H1 (cell line): ENCODE measurements around the gene SLC32A1. TPM values are rescaled to one million over a fixed set of nuclear protein-coding genes. Genes with fewer than 3 reads are reported as not detected.
A peak's percentile ranks its signal among the peaks of the same experiment; 100 is the strongest.

Source experiments
- CTCF ChIA-PET: fragments of 300-600 bp; sonication (Branson Sonifier 250); formaldehyde crosslinking; loops from one replicate; lab custom pipeline; 2021; ENCODE audit not compliant: partially characterized antibody; lab: Charles Lee
- POLR2A ChIA-PET: fragments of 300-600 bp; sonication (Branson Sonifier 250); formaldehyde crosslinking; loops from one replicate; lab custom pipeline; 2021; ENCODE audit warnings: inconsistent platforms; ENCODE audit not compliant: partially characterized antibody; lab: Charles Lee
- DNase-seq, 2 experiments: peaks; one replicate each; pipeline versions ENCODE4 v3.0.0 to v3.0.0-alpha.2; 2010 to 2022; ENCODE audit warnings: low spot score in 2 of 2, low read depth in 1 of 2, mixed read lengths in 1 of 2
- FAIRE-seq: peaks from 2 replicates; lab custom pipeline; 2011; peaks lifted over from hg19 to GRCh38; lab: Jason Lieb, UNC
- H2AFZ ChIP-seq: 2 replicates; pipeline ENCODE4 v1.8.1; 2012; ENCODE audit warnings: low read length, inconsistent platforms
- H2AK5ac ChIP-seq: 2 replicates; pipeline ENCODE4 v1.6.1; 2013; ENCODE audit warnings: low read depth, low read length
- H2BK120ac ChIP-seq: replicated peaks from 2 replicates; pipeline ENCODE3; 2013; ENCODE audit warnings: low read depth, low read length, inconsistent platforms
- H2BK12ac ChIP-seq: 2 replicates; pipeline ENCODE4 v1.6.1; 2013; ENCODE audit warnings: low read depth, low read length
- H2BK15ac ChIP-seq: 2 replicates; pipeline ENCODE4 v1.6.1; 2013; ENCODE audit warnings: low read length
- H2BK20ac ChIP-seq: 2 replicates; pipeline ENCODE4 v1.6.1; 2013; ENCODE audit warnings: low read length
- H2BK5ac ChIP-seq: 2 replicates; pipeline ENCODE4 v1.6.1; 2013; ENCODE audit warnings: low read depth, low read length
- H3K14ac ChIP-seq: 2 replicates; pipeline ENCODE4 v1.6.1; 2013; ENCODE audit warnings: inconsistent platforms; ENCODE audit not compliant: insufficient read length
- H3K18ac ChIP-seq: 2 replicates; pipeline ENCODE4 v1.6.1; 2013; ENCODE audit warnings: low read length; ENCODE audit errors: extremely low read depth
- H3K23ac ChIP-seq: 2 replicates; pipeline ENCODE4 v1.6.1; 2013; ENCODE audit warnings: inconsistent platforms; ENCODE audit not compliant: insufficient read length
- H3K23me2 ChIP-seq: 2 replicates; pipeline ENCODE4 v1.6.1; 2013; ENCODE audit warnings: low read depth, low read length
- H3K27ac ChIP-seq: 2 replicates; pipeline ENCODE4 v1.6.1; 2011; ENCODE audit warnings: low read depth, low read length, inconsistent platforms
- H3K27me3 ChIP-seq, 4 experiments: replicated peaks in 1 of 4; 1 replicate in 1 of 4; 2 replicates in 3 of 4; pipeline versions ENCODE4 v1.6.1 to v1.8.1; 2011 to 2013; ENCODE audit warnings: low read length in 3 of 4, mild to moderate bottlenecking in 3 of 4, inconsistent platforms in 2 of 4, mixed read lengths in 2 of 4, moderate library complexity in 1 of 4; ENCODE audit not compliant: control insufficient read depth in 3 of 4, insufficient read depth in 3 of 4; ENCODE audit errors: extremely low read depth in 1 of 4
- H3K36me3 ChIP-seq, 4 experiments: 2 replicates each; pipeline versions ENCODE4 v1.6.1 to v1.8.1; 2011 to 2013; ENCODE audit warnings: mild to moderate bottlenecking in 4 of 4, low read length in 3 of 4, moderate library complexity in 2 of 4, control low read depth in 1 of 4, inconsistent platforms in 1 of 4; ENCODE audit not compliant: insufficient read depth in 4 of 4, control insufficient read depth in 2 of 4
- H3K4ac ChIP-seq: replicated peaks from 2 replicates; pipeline ENCODE3; 2013; ENCODE audit warnings: low read length, low read depth, mixed read lengths, inconsistent platforms; ENCODE audit not compliant: insufficient read length
- H3K4me1 ChIP-seq, 4 experiments: replicated peaks in 1 of 4; 1 replicate in 1 of 4; 2 replicates in 3 of 4; pipeline versions ENCODE4 v1.6.1 to v1.8.1; 2011 to 2013; ENCODE audit warnings: low read length in 3 of 4, inconsistent platforms in 2 of 4, mixed read lengths in 1 of 4; ENCODE audit not compliant: insufficient read depth in 4 of 4, control insufficient read depth in 3 of 4
- H3K4me2 ChIP-seq, 2 experiments: 2 replicates each; pipeline versions ENCODE4 v1.6.1 to v1.8.1; 2011 to 2013; ENCODE audit warnings: low read depth in 2 of 2, low read length in 2 of 2, control low read depth in 1 of 2, inconsistent platforms in 1 of 2, mild to moderate bottlenecking in 1 of 2; ENCODE audit not compliant: insufficient read depth in 1 of 2
- H3K4me3 ChIP-seq, 4 experiments: fragments of 200-600, 300-600 bp in 1 of 4; sonication (generic), shearing (Covaris generic), sonication (Bioruptor Twin) in 1 of 4; 2 replicates each; pipeline versions ENCODE4 v1.5.1 to v1.8.1; 2011 to 2016; ENCODE audit warnings: low read length in 4 of 4, low read depth in 3 of 4, control low read depth in 2 of 4, inconsistent platforms in 2 of 4, mild to moderate bottlenecking in 2 of 4, mixed read lengths in 1 of 4, moderate library complexity in 1 of 4; ENCODE audit not compliant: insufficient read depth in 2 of 4; ENCODE audit errors: extremely low read depth in 1 of 4
- H3K56ac ChIP-seq: replicated peaks from 2 replicates; pipeline ENCODE3; 2013; ENCODE audit warnings: low read depth, mild to moderate bottlenecking, mixed read lengths, low read length, inconsistent platforms; ENCODE audit not compliant: insufficient read length
- H3K79me1 ChIP-seq: 2 replicates; pipeline ENCODE4 v1.6.1; 2013; ENCODE audit warnings: low read depth, low read length, control low read depth
- H3K79me2 ChIP-seq, 2 experiments: 2 replicates each; pipeline versions ENCODE4 v1.6.1 to v1.8.1; 2012 to 2013; ENCODE audit warnings: low read length in 2 of 2, mild to moderate bottlenecking in 2 of 2, inconsistent platforms in 1 of 2; ENCODE audit not compliant: insufficient read depth in 2 of 2, control insufficient read depth in 1 of 2
- H3K9ac ChIP-seq, 4 experiments: replicated peaks in 1 of 4; 1 replicate in 1 of 4; 2 replicates in 3 of 4; pipeline versions ENCODE4 v1.6.1 to v1.8.1; 2011 to 2013; ENCODE audit warnings: low read depth in 3 of 4, low read length in 3 of 4, control low read depth in 2 of 4, mild to moderate bottlenecking in 2 of 4, moderate library complexity in 2 of 4, inconsistent platforms in 1 of 4; ENCODE audit errors: extremely low read depth in 1 of 4
- H3K9me3 ChIP-seq, 2 experiments: 2 replicates each; pipeline versions ENCODE4 v1.6.1 to v1.8.1; 2012 to 2013; ENCODE audit warnings: mild to moderate bottlenecking in 2 of 2, moderate library complexity in 2 of 2, control low read depth in 1 of 2, inconsistent platforms in 1 of 2, low read depth in 1 of 2, low read length in 1 of 2, mixed read lengths in 1 of 2; ENCODE audit not compliant: insufficient read depth in 2 of 2
- H4K20me1 ChIP-seq, 2 experiments: replicated peaks in 1 of 2; 2 replicates each; pipeline versions ENCODE3 to v1.8.1; 2011 to 2013; ENCODE audit warnings: inconsistent platforms in 2 of 2, low read length in 2 of 2, mild to moderate bottlenecking in 1 of 2; ENCODE audit not compliant: insufficient read depth in 2 of 2, control insufficient read depth in 1 of 2
- H4K5ac ChIP-seq: 2 replicates; pipeline ENCODE4 v1.6.1; 2013; ENCODE audit warnings: low read length, low read depth, mixed read lengths, inconsistent platforms; ENCODE audit not compliant: insufficient read length
- H4K8ac ChIP-seq: 2 replicates; pipeline ENCODE4 v1.8.0; 2013; ENCODE audit warnings: mild to moderate bottlenecking, moderate library complexity, low read length, inconsistent platforms; ENCODE audit not compliant: insufficient read depth; ENCODE audit errors: extremely low read depth
- H4K91ac ChIP-seq: replicated peaks from 2 replicates; pipeline ENCODE3; 2013; ENCODE audit warnings: low read length, mixed read lengths, inconsistent platforms; ENCODE audit not compliant: insufficient read length
- BACH1 ChIP-seq: IDR thresholded peaks from 2 replicates; pipeline ENCODE4 v1.6.1; 2012; ENCODE audit warnings: low read length, improper control_type of control experiment
- BRCA1 ChIP-seq: IDR thresholded peaks from 2 replicates; pipeline ENCODE4 v1.6.1; 2012; ENCODE audit warnings: low read depth, low read length, improper control_type of control experiment
- EZH2 ChIP-seq: fragments of 200-600 bp; sonication (generic); IDR thresholded peaks from 2 replicates; pipeline ENCODE4 v1.7.1; 2012; ENCODE audit warnings: low read depth, mild to moderate bottlenecking, moderate library complexity, low read length, inconsistent platforms; ENCODE audit not compliant: severe bottlenecking
- FOSL1 ChIP-seq: IDR thresholded peaks from 2 replicates; pipeline ENCODE4 v1.6.1; 2011; ENCODE audit warnings: mild to moderate bottlenecking, low read depth, low read length, moderate library complexity; ENCODE audit not compliant: insufficient read depth
- KDM5A ChIP-seq: fragments of 200-600 bp; IDR thresholded peaks from 2 replicates; pipeline ENCODE4 v1.7.1; 2012; ENCODE audit warnings: mild to moderate bottlenecking, low read length, inconsistent platforms, mixed read lengths
- RBBP5 ChIP-seq: IDR thresholded peaks from 2 replicates; pipeline ENCODE4 v1.7.1; 2012; ENCODE audit warnings: low read depth, mild to moderate bottlenecking, inconsistent platforms, low read length, moderate library complexity, borderline replicate concordance
- RNF2 ChIP-seq: fragments of 200-900, 300-1000 bp; sonication (generic); IDR thresholded peaks from 2 replicates; pipeline ENCODE4 v1.7.1; 2016; ENCODE audit warnings: borderline replicate concordance, low read depth, mild to moderate bottlenecking, antibody characterized with exemption, low read length; ENCODE audit not compliant: poor library complexity, severe bottlenecking; ENCODE audit errors: missing control alignments
- RXRA ChIP-seq: IDR thresholded peaks from 2 replicates; pipeline ENCODE4 v1.6.1; 2011; ENCODE audit warnings: low read depth, mild to moderate bottlenecking, low read length, moderate library complexity; ENCODE audit not compliant: insufficient read depth
- SUZ12 ChIP-seq: fragments of 200-600 bp; sonication (generic); IDR thresholded peaks from 2 replicates; pipeline ENCODE4 v1.6.1; 2012; ENCODE audit warnings: mild to moderate bottlenecking, inconsistent platforms, low read length, moderate library complexity, mixed read lengths
- TCF12 ChIP-seq: IDR thresholded peaks from 2 replicates; pipeline ENCODE4 v1.6.1; 2011; ENCODE audit warnings: low read depth, mild to moderate bottlenecking, low read length
- TEAD4 ChIP-seq: IDR thresholded peaks from 2 replicates; pipeline ENCODE4 v1.6.1; 2012; ENCODE audit warnings: low read depth, low read length, inconsistent platforms, mixed read lengths
- YY1 ChIP-seq: IDR thresholded peaks from 2 replicates; pipeline ENCODE4 v1.6.1; 2011; ENCODE audit warnings: low read depth, mild to moderate bottlenecking, low read length
- ZNF274 ChIP-seq: IDR thresholded peaks from 2 replicates; pipeline ENCODE4 v1.7.0; 2012; ENCODE audit warnings: low read length, borderline replicate concordance; ENCODE audit errors: extremely low read depth
- WGBS, 2 experiments: shearing (Covaris generic) in 1 of 2; methylation state at CpG; one replicate each; pipeline versions ENCODE4 v1.1.6 to v1.1.7; 2013 to 2015; ENCODE audit warnings: low lambda C conversion rate in 2 of 2, mixed read lengths in 2 of 2, inconsistent platforms in 1 of 2, low coverage in 1 of 2, missing lambda C conversion rate in 1 of 2; ENCODE audit not compliant: insufficient replicate concordance in 2 of 2, insufficient coverage in 1 of 2, insufficient read length in 1 of 2; ENCODE audit errors: extremely low coverage in 1 of 2, missing lambda C conversion rate in 1 of 2; 5-methylcytosine and 5-hydroxymethylcytosine counted together
- polyA plus RNA-seq, 7 experiments: library from polyadenylated mRNA; depleted of rRNA in 3 of 7; stranded (reverse) in 5 of 7; unstranded in 2 of 7; fragments of >200 nt in 5 of 7; fragments of 200-250 nt in 2 of 7; gene quantifications; 1 replicate in 5 of 7; 2 replicates in 1 of 7; 4 replicates in 1 of 7; pipeline versions ENCODE4 v1.2.1 to v1.2.3, GENCODE V29; 2011 to 2013; ENCODE audit warnings: missing spikeins in 2 of 7, mixed read lengths in 2 of 7
- total RNA-seq: library from RNA; stranded (reverse); fragmentation: NEBNext Ultra II Directional; extraction: Animal tissue kit (Norgen Biotek cat#: 25700); gene quantifications from 2 replicates; pipeline ENCODE4 v1.2.1, GENCODE V29; 2021

Gene SLC32A1
- total and polyA plus RNA-seq, 2 of the 8 experiments (the other 6 are each of a cell fraction or from before 2014, with no cell fraction given), result 0.09 to 0.15 TPM

- no peaks in the 10 kb centered on the region for H3K79me2 ChIP-seq
- peak in 1 of 2 experiments; percentile 80 for DNase-seq
- TF ChIP-seq RNF2, result no peak
- TF ChIP-seq RXRA, result no peak
- TF ChIP-seq FOSL1, result no peak
- no peak for TF ChIP-seq TEAD4
- TF ChIP-seq SUZ12, result peak; percentile 92
- TF ChIP-seq RBBP5, result no peak
- peak; percentile 76 for TF ChIP-seq EZH2
- no peak for TF ChIP-seq KDM5A
- no peak for TF ChIP-seq TCF12
- TF ChIP-seq BRCA1, result no peak
- TF ChIP-seq YY1, result no peak
- TF ChIP-seq BACH1, result no peak
- TF ChIP-seq ZNF274, result no peak
Measured at GRCh38 chr20:38724626-38725147, 401 bp downstream of the SLC32A1 start.

More at GRCh38 chr20:38724626-38725147, 401 bp downstream of the SLC32A1 start:
- Histone ChIP-seq H4K91ac (no peak overlapping the region), H3K18ac (peak overlapping the region; percentile 71), H2AK5ac (no peak overlapping the region), H3K27ac (no peak overlapping the region), H3K23ac (no peak overlapping the region), H4K20me1 (peaks cover 11 to 21% of the 10 kb centered on the region in 2 experiments), H3K4me2 (peak overlapping the region; percentile 86), H2BK5ac (no peak overlapping the region), H3K23me2 (peaks cover 23% of the 10 kb centered on the region), H2BK12ac (peak overlapping the region; percentile 75; the same call in 1 of the 2 replicates), H2AFZ (0 out of 2 replicates have a peak overlapping the region, but pooled peaks have one; percentile 36), H3K4ac (no peak overlapping the region), H2BK15ac (peak overlapping the region; percentile 13; the same call in 1 of the 2 replicates), H3K4me1 (peaks cover 5 to 58% (median 34%) of the 10 kb centered on the region in 4 experiments), H3K79me1 (no peaks in the 10 kb centered on the region), H3K9me3 (no peaks in the 10 kb centered on the region), H3K56ac (no peak overlapping the region), H3K4me3 (peak overlapping the region; percentile 2 to 59 (median 42); a peak in 7 of 8 replicates), H2BK20ac (no peak overlapping the region), H3K14ac (no peak overlapping the region), H3K9ac (no peak overlapping the region), H4K8ac (peak overlapping the region; percentile 15; the same call in 1 of the 2 replicates), H2BK120ac (no peak overlapping the region), H3K27me3 (peaks cover 87 to 100% (median 99%) of the 10 kb centered on the region in 4 experiments), H3K36me3 (no peaks in the 10 kb centered on the region), H4K5ac (no peak overlapping the region)
- WGBS, 2 experiments, result 3% methylated on average over 42 of the region's 46 CpGs; no CpG with 5 or more reads in 1 of the 2 experiments
- no peak for FAIRE-seq
- ChIA-PET CTCF (interaction anchor here (0.7 to 12.4 kb wide), 38 partner anchors 9 to 386 kb away, joined by 3 to 236 read pairs (median 7); partner anchors contain the start of genes ACTR5 and DHX35), POLR2A (interaction anchor here (1.1 to 2.7 kb wide), 6 partner anchors 23 to 81 kb away, joined by 3 to 9 read pairs (median 7); partner anchors contain the start of gene PPP1R16B)
